ENCODE data around the gene CCDC152. TPM values are rescaled to one million over a fixed set of nuclear protein-coding genes. Genes with fewer than 3 reads are reported as not detected.
"Not testable (repeated sequence)": the region's sequence is repeated elsewhere in the genome, so short reads cannot be mapped to it uniquely, and the experiment has no call there.

CCDC152 gene
- total RNA-seq, 1 donor from 2014 or later = not detected

- no peak overlapping the region for H3K4me3 Mint-ChIP-seq
- no peak overlapping the region for H3K27ac Mint-ChIP-seq (ENCODE audit: unreplicated experiment)
- H3K36me3 Mint-ChIP-seq (ENCODE audit: low read depth) = no peaks in the 10 kb centered on the region
- DNase-seq (ENCODE audit: low read depth, low spot score) = no peak
- H3K27me3 Mint-ChIP-seq (ENCODE audit: low read depth) = peaks cover 6% of the 10 kb centered on the region
- no peak for TF ChIP-seq CTCF (conservative IDR thresholded peaks at IDR 0.05)
- no peaks in the 10 kb centered on the region for H3K4me1 Mint-ChIP-seq
- no peaks in the 10 kb centered on the region for H3K9me3 Mint-ChIP-seq
These were observed 35.1 kb upstream of the CCDC152 start for GRCh38 chr5:42721484-42721883.

GRCh38 chr5:42734531-42735058 lies 22.0 kb upstream of the CCDC152 start:
- not testable (repeated sequence) for H3K36me3 Mint-ChIP-seq (ENCODE audit: low read depth); H3K27me3 Mint-ChIP-seq (ENCODE audit: low read depth); H3K27ac Mint-ChIP-seq (ENCODE audit: unreplicated experiment); H3K9me3 Mint-ChIP-seq; DNase-seq (ENCODE audit: low read depth, low spot score); H3K4me3 Mint-ChIP-seq; H3K4me1 Mint-ChIP-seq

- H3K36me3 Mint-ChIP-seq (ENCODE audit: low read depth) = no peaks in the 10 kb centered on the region
- no peaks in the 10 kb centered on the region for H3K4me1 Mint-ChIP-seq
- H3K27me3 Mint-ChIP-seq (ENCODE audit: low read depth) = no peaks in the 10 kb centered on the region
- TF ChIP-seq CTCF (conservative IDR thresholded peaks at IDR 0.05) = no peak
- no peak for DNase-seq (ENCODE audit: low read depth, low spot score)
- no peak overlapping the region for H3K27ac Mint-ChIP-seq (ENCODE audit: unreplicated experiment)
- H3K4me3 Mint-ChIP-seq = no peak overlapping the region
- no peaks in the 10 kb centered on the region for H3K9me3 Mint-ChIP-seq
These were observed 15.7 kb upstream of the CCDC152 start for GRCh38 chr5:42740920-42741319.

- Mint-ChIP-seq H3K36me3 (ENCODE audit: low read depth) (no peaks in the 10 kb centered on the region), H3K9me3 (no peaks in the 10 kb centered on the region), H3K27me3 (ENCODE audit: low read depth) (no peaks in the 10 kb centered on the region), H3K27ac (ENCODE audit: unreplicated experiment) (no peak overlapping the region), H3K4me1 (no peaks in the 10 kb centered on the region), H3K4me3 (no peak overlapping the region)
- TF ChIP-seq CTCF (conservative IDR thresholded peaks at IDR 0.05) = peak; percentile 47
- peak; percentile 9 for DNase-seq (ENCODE audit: low read depth, low spot score)
These were observed 11.2 kb upstream of the CCDC152 start for GRCh38 chr5:42745426-42745825.

- Mint-ChIP-seq H3K4me1 (no peaks in the 10 kb centered on the region), H3K27ac (ENCODE audit: unreplicated experiment) (no peak overlapping the region), H3K4me3 (no peak overlapping the region), H3K27me3 (ENCODE audit: low read depth) (no peaks in the 10 kb centered on the region), H3K9me3 (no peaks in the 10 kb centered on the region), H3K36me3 (ENCODE audit: low read depth) (no peaks in the 10 kb centered on the region)
- no peak for DNase-seq (ENCODE audit: low read depth, low spot score)
- no peak for TF ChIP-seq CTCF (conservative IDR thresholded peaks at IDR 0.05)
These were observed 10.8 kb upstream of the CCDC152 start for GRCh38 chr5:42745856-42746255.

- no peak for TF ChIP-seq CTCF (conservative IDR thresholded peaks at IDR 0.05)
- Mint-ChIP-seq H3K9me3 (no peaks in the 10 kb centered on the region), H3K27me3 (ENCODE audit: low read depth) (no peaks in the 10 kb centered on the region), H3K4me3 (no peak overlapping the region), H3K36me3 (ENCODE audit: low read depth) (no peaks in the 10 kb centered on the region), H3K4me1 (no peaks in the 10 kb centered on the region), H3K27ac (ENCODE audit: unreplicated experiment) (no peak overlapping the region)
- no peak for DNase-seq (ENCODE audit: low read depth, low spot score)
These were observed 7.6 kb upstream of the CCDC152 start for GRCh38 chr5:42749020-42749419.

All from neural crest cell (in vitro differentiated cells).